Measurements from ENCODE around the gene CDH6.
"Not testable (repeated sequence)": the region's sequence is repeated elsewhere in the genome, so short reads cannot be mapped to it uniquely, and the experiment has no call there.

Gene CDH6

GRCh38 chr5:31328040-31328733 is 134.7 kb downstream of the CDH6 start:
- no peak for DNase-seq (ENCODE audit: low read depth)

- no peak for DNase-seq (ENCODE audit: low read depth)
Measured at GRCh38 chr5:31329715-31330114, 136.2 kb downstream of the CDH6 start.

- no peak for DNase-seq (ENCODE audit: low read depth)
Measured at GRCh38 chr5:31332160-31332559, 138.7 kb downstream of the CDH6 start.

- no peak for DNase-seq (ENCODE audit: low read depth)
Measured at GRCh38 chr5:31333475-31333874, 140.0 kb downstream of the CDH6 start.

- DNase-seq (ENCODE audit: low read depth), result no peak
Measured at GRCh38 chr5:31334061-31334860, 140.8 kb downstream of the CDH6 start.

- DNase-seq (ENCODE audit: low read depth), result no peak
Measured at GRCh38 chr5:31335456-31335855, 142.0 kb downstream of the CDH6 start.

- DNase-seq (ENCODE audit: low read depth), result no peak
Measured at GRCh38 chr5:31343946-31344345, 150.5 kb downstream of the CDH6 start.

- no peak for DNase-seq (ENCODE audit: low read depth)
Measured at GRCh38 chr5:31346896-31347551, 153.5 kb downstream of the CDH6 start.

GRCh38 chr5:31347552-31347905 is 154.0 kb downstream of the CDH6 start:
- DNase-seq (ENCODE audit: low read depth), result no peak

- DNase-seq (ENCODE audit: low read depth), result no peak
Measured at GRCh38 chr5:31350395-31350794, 156.9 kb downstream of the CDH6 start.

- no peak for DNase-seq (ENCODE audit: low read depth)
Measured at GRCh38 chr5:31355337-31355736, 161.9 kb downstream of the CDH6 start.

GRCh38 chr5:31357038-31357437 is 163.6 kb downstream of the CDH6 start:
- DNase-seq (ENCODE audit: low read depth), result no peak

GRCh38 chr5:31359839-31360238 is 166.4 kb downstream of the CDH6 start:
- DNase-seq (ENCODE audit: low read depth), result no peak

- DNase-seq (ENCODE audit: low read depth), result no peak
Measured at GRCh38 chr5:31361234-31361633, 167.7 kb downstream of the CDH6 start.

GRCh38 chr5:31361704-31362528 is 168.4 kb downstream of the CDH6 start:
- not testable (repeated sequence) for DNase-seq (ENCODE audit: low read depth)

GRCh38 chr5:31362529-31362900 is 169.0 kb downstream of the CDH6 start:
- no peak for DNase-seq (ENCODE audit: low read depth)

- DNase-seq (ENCODE audit: low read depth), result no peak
Measured at GRCh38 chr5:31362931-31363568, 169.6 kb downstream of the CDH6 start.

GRCh38 chr5:31364881-31365636 is 171.6 kb downstream of the CDH6 start:
- no peak for DNase-seq (ENCODE audit: low read depth)

GRCh38 chr5:31365776-31366175 is 172.3 kb downstream of the CDH6 start:
- DNase-seq (ENCODE audit: low read depth), result no peak

- no peak for DNase-seq (ENCODE audit: low read depth)
Measured at GRCh38 chr5:31366941-31367340, 173.5 kb downstream of the CDH6 start.

GRCh38 chr5:31372124-31372523 is 178.6 kb downstream of the CDH6 start:
- no peak for DNase-seq (ENCODE audit: low read depth)
